ENCODE data around the gene ZMYND11.

GRCh38 chr10:251982-252582 is 116.8 kb downstream of the ZMYND11 start:
- TF ChIP-seq CTCF (IDR thresholded peaks at IDR 0.05): no peak
- TF ChIP-seq EZH2 (IDR thresholded peaks at IDR 0.05; ENCODE audit: borderline replicate concordance, insufficient read depth, low read depth, low read length, poor library complexity, severe bottlenecking): no peak
